ENCODE results near the gene QSOX1.

The QSOX1 gene

DNA sequence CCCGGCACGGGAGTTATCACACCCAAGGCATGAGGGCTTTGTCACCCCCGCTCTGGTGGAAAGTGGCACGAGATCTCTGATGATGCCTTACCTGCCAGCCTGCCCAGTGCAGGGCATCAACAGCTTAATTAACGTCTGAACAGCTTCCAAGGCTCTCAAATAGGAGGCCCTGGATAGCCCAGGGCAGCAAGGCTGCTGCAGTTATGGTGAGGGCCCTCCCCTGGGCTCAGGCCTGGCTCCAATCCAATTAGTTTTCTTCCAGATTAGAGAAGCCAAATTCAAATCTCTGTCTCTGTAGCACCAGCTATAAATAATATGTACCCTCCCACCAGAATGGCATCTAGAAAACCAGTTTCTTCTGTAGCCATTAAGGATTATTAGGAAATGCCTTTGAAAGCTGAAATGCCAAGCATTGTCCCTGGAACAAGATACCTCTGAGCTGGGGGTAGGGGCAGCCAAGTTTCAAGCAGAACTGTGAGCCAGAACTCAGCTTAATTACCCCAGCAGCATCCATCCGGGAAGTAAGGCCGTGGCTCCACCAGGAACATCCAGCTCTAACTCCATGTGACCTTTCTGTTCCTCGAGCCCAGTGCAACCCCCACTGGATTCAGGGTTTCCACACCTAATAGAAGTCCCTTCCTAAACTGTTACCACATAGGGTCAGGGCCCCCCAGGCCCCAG lies 12.5 kb downstream of the QSOX1 start:
- peaks cover 4% of the 10 kb centered on the region; the same call in 1 of the 2 replicates for H3K4me1 ChIP-seq (ENCODE audit: control insufficient read depth, low read length)
- H3K9me3 ChIP-seq (ENCODE audit: control insufficient read depth, insufficient read depth, low read length), result no peaks in the 10 kb centered on the region
- H3K27me3 ChIP-seq (ENCODE audit: control insufficient read depth, low read length), result no peaks in the 10 kb centered on the region
- H4K20me1 ChIP-seq (ENCODE audit: control insufficient read depth, insufficient read depth, low read depth, low read length), result no peaks in the 10 kb centered on the region
- no peak overlapping the region for H3K4me3 ChIP-seq (ENCODE audit: low read length)
- H3F3A ChIP-seq (ENCODE audit: control insufficient read depth, insufficient read depth), result no peaks in the 10 kb centered on the region
- TF ChIP-seq EZH2phosphoT487 (IDR thresholded peaks at IDR 0.05; ENCODE audit: borderline replicate concordance, low read length), result no peak
- H3K4me2 ChIP-seq (ENCODE audit: low read length), result no peak overlapping the region
- H3K79me2 ChIP-seq (ENCODE audit: control insufficient read depth, low read length), result no peaks in the 10 kb centered on the region
- H3K9me2 ChIP-seq (replicated peaks; ENCODE audit: control insufficient read depth, low read length), result no peaks in the 10 kb centered on the region
- peaks cover 2% of the 10 kb centered on the region; the same call in 1 of the 2 replicates for H3K36me3 ChIP-seq (ENCODE audit: control insufficient read depth, low read length)
- no peak overlapping the region for H3K27ac ChIP-seq (ENCODE audit: low read depth, low read length)

DNA sequence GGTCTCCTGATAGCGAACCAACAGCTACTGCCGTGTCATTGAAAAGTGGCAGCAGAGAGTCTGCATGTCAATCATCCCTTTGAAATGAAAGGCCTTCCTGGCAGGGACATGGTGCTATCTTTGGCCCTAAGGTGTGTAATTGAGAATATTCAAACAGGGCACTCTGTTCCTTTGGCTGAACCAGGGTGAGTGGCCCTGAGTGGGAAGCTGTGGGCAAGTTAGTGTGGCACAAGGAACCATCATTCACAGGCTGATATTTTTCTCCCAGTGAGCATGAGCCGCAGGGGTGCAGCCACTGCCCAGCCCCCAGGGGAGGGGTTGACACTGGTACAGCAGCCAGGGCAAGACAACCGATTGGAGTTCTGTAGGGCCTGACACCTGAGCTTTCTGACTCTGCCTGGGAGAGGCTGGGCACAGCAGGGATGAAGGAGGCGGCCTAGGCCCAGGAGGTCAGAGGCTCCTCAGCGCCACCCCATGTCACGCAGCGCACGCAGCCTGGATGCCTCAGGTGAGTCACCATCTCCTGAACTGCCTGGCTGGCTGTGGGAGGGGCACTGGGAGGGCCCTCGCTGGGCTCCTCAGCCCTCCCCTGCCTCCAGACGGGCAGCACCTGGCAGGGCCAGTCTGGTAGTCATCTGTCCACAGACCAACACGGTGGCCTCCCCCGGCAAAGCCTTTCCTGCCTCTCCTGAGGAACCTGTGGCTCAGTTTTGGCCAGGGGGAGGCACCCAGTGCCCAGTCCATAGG lies 13.2 kb downstream of the QSOX1 start:
- Histone ChIP-seq H3K36me3 (ENCODE audit: control insufficient read depth, low read length) (peaks cover 2% of the 10 kb centered on the region; the same call in 1 of the 2 replicates), H3K4me3 (ENCODE audit: low read length) (no peak overlapping the region), H3F3A (ENCODE audit: control insufficient read depth, insufficient read depth) (no peaks in the 10 kb centered on the region), H3K4me1 (ENCODE audit: control insufficient read depth, low read length) (peaks cover 4% of the 10 kb centered on the region; the same call in 1 of the 2 replicates), H3K27me3 (ENCODE audit: control insufficient read depth, low read length) (no peaks in the 10 kb centered on the region), H3K4me2 (ENCODE audit: low read length) (no peak overlapping the region), H3K9me3 (ENCODE audit: control insufficient read depth, insufficient read depth, low read length) (no peaks in the 10 kb centered on the region), H3K27ac (ENCODE audit: low read depth, low read length) (no peak overlapping the region), H3K9me2 (replicated peaks; ENCODE audit: control insufficient read depth, low read length) (no peaks in the 10 kb centered on the region), H4K20me1 (ENCODE audit: control insufficient read depth, insufficient read depth, low read depth, low read length) (no peaks in the 10 kb centered on the region), H3K79me2 (ENCODE audit: control insufficient read depth, low read length) (no peaks in the 10 kb centered on the region)
- no peak for TF ChIP-seq EZH2phosphoT487 (IDR thresholded peaks at IDR 0.05; ENCODE audit: borderline replicate concordance, low read length)
- TF ChIP-seq, protein P1, sequence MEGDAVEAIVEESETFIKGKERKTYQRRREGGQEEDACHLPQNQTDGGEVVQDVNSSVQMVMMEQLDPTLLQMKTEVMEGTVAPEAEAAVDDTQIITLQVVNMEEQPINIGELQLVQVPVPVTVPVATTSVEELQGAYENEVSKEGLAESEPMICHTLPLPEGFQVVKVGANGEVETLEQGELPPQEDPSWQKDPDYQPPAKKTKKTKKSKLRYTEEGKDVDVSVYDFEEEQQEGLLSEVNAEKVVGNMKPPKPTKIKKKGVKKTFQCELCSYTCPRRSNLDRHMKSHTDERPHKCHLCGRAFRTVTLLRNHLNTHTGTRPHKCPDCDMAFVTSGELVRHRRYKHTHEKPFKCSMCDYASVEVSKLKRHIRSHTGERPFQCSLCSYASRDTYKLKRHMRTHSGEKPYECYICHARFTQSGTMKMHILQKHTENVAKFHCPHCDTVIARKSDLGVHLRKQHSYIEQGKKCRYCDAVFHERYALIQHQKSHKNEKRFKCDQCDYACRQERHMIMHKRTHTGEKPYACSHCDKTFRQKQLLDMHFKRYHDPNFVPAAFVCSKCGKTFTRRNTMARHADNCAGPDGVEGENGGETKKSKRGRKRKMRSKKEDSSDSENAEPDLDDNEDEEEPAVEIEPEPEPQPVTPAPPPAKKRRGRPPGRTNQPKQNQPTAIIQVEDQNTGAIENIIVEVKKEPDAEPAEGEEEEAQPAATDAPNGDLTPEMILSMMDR (IDR thresholded peaks at IDR 0.05; ENCODE audit: low read depth, low read length, poor library complexity, severe bottlenecking), result no peak

DNA sequence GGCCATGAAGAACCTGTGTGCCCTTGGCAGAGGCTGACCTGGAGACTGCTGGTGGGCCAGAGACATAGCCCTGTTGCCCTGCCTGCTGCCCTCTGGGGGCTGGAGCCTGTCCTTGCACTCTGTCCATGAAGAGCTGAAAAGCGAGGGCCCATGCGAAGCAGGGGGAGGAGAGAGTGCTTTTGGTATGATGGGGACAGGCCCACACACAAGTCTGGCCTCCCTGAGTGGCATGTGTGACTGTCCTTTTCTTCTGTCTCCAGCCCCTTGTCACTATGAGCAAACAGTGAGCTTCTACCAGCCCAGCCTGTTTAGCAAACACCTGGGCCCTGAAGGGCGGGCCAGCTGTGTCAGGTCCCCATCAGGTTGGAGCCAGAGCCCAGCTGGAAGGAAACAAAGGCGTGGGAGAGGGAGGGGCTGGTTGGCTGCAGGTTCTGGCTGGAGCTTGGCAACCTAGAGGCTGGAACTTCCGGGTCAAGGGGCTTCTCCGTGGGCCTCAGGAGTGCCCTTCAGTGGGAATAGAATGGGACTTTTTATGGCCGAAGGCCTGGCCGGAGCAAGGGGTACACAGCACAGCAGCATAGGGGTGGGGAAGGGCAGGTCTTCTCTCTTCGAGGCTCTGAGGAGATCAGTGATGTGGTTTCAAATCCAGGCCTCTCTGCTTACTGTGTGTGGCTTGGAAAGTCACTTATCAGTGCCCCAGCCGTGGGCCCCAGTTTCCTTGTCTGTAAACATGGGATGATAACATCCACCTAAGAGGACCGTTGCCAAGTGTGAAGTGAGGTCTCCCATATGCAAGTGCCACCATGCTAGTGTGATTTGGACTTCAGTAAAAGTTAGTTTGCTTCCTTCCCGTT lies 14.3 kb downstream of the QSOX1 start:
- no peaks in the 10 kb centered on the region for H3K27me3 ChIP-seq (ENCODE audit: control insufficient read depth, low read length)
- H3F3A ChIP-seq (ENCODE audit: control insufficient read depth, insufficient read depth), result no peaks in the 10 kb centered on the region
- H3K4me2 ChIP-seq (ENCODE audit: low read length), result no peak overlapping the region
- peaks cover 4% of the 10 kb centered on the region; the same call in 1 of the 2 replicates for H3K4me1 ChIP-seq (ENCODE audit: control insufficient read depth, low read length)
- no peaks in the 10 kb centered on the region for H4K20me1 ChIP-seq (ENCODE audit: control insufficient read depth, insufficient read depth, low read depth, low read length)
- no peak overlapping the region for H3K4me3 ChIP-seq (ENCODE audit: low read length)
- TF ChIP-seq EZH2phosphoT487 (IDR thresholded peaks at IDR 0.05; ENCODE audit: borderline replicate concordance, low read length), result no peak
- TF ChIP-seq, protein P1 (IDR thresholded peaks at IDR 0.05; ENCODE audit: low read depth, low read length, poor library complexity, severe bottlenecking), result peak; percentile 79
- H3K27ac ChIP-seq (ENCODE audit: low read depth, low read length), result no peak overlapping the region
- H3K36me3 ChIP-seq (ENCODE audit: control insufficient read depth, low read length), result peaks cover 2% of the 10 kb centered on the region; the same call in 1 of the 2 replicates
- no peaks in the 10 kb centered on the region for H3K79me2 ChIP-seq (ENCODE audit: control insufficient read depth, low read length)
- H3K9me3 ChIP-seq (ENCODE audit: control insufficient read depth, insufficient read depth, low read length), result no peaks in the 10 kb centered on the region
- H3K9me2 ChIP-seq (replicated peaks; ENCODE audit: control insufficient read depth, low read length), result no peaks in the 10 kb centered on the region
